Suprapubic skin (tissue), 4 donors: ENCODE measurements around the gene TTC39C. TPM values are rescaled to one million over a fixed set of nuclear protein-coding genes. Genes with fewer than 3 reads are reported as not detected.

Experiments used
- DNase-seq, 2 donors: peaks; one replicate each; pipeline ENCODE4 v3.0.0-alpha.2; 2019; ENCODE audit warnings: low spot score in 2 of 2
- H3K27ac ChIP-seq: fragments of 200-600 bp; sonication (generic); one replicate; pipeline ENCODE4 v1.5.1; 2019
- H3K27me3 ChIP-seq: fragments of 200-600 bp; sonication (generic); one replicate; pipeline ENCODE4 v1.5.1; 2019
- H3K36me3 ChIP-seq: fragments of 200-600 bp; sonication (generic); one replicate; pipeline ENCODE4 v1.5.1; 2019
- H3K4me1 ChIP-seq: fragments of 200-600 bp; sonication (generic); one replicate; pipeline ENCODE4 v1.5.1; 2019
- H3K4me3 ChIP-seq: fragments of 200-600 bp; sonication (generic); one replicate; pipeline ENCODE4 v1.5.1; 2019; ENCODE audit warnings: mild to moderate bottlenecking
- H3K9me3 ChIP-seq: fragments of 200-600 bp; sonication (generic); one replicate; pipeline ENCODE4 v1.5.1; 2019
- EP300 ChIP-seq: sonication (generic); formaldehyde crosslinking; IDR thresholded peaks from one replicate; pipeline ENCODE4 v1.6.1; 2017; ENCODE audit warnings: antibody characterized with exemption
- POLR2A ChIP-seq, 2 donors: fragments of 450-650 bp; IDR thresholded peaks; one replicate each; pipeline ENCODE4 v1.6.1; 2017; ENCODE audit warnings: antibody characterized with exemption in 2 of 2, mild to moderate bottlenecking in 2 of 2, moderate library complexity in 2 of 2
- POLR2AphosphoS5 ChIP-seq, 3 donors: sonication (generic); formaldehyde crosslinking; IDR thresholded peaks; one replicate each; pipeline ENCODE4 v1.6.1; 2017; ENCODE audit warnings: antibody characterized with exemption in 3 of 3
- WGBS: methylation state at CpG from one replicate; pipeline ENCODE4 v1.1.5; 2018; 5-methylcytosine and 5-hydroxymethylcytosine counted together
- total RNA-seq, 4 donors: library from RNA; depleted of rRNA; stranded (reverse); fragments of >200 nt; gene quantifications; one replicate each; pipeline ENCODE4 v1.1.0, GENCODE V29; 2016
- TF ChIP-seq, protein P1 (sequence below), 2 donors: fragments of 200-600 bp in 1 of 2; fragments of 450-650 bp in 1 of 2; sonication (generic) in 1 of 2; IDR thresholded peaks; one replicate each; pipeline ENCODE4 v1.5.1; 2016 to 2019; ENCODE audit warnings: antibody characterized with exemption in 2 of 2, mild to moderate bottlenecking in 1 of 2, moderate library complexity in 1 of 2

Gene TTC39C
- total RNA-seq, 4 donors from 2014 or later: 74.9 to 126 (median 86.5) TPM

DNA sequence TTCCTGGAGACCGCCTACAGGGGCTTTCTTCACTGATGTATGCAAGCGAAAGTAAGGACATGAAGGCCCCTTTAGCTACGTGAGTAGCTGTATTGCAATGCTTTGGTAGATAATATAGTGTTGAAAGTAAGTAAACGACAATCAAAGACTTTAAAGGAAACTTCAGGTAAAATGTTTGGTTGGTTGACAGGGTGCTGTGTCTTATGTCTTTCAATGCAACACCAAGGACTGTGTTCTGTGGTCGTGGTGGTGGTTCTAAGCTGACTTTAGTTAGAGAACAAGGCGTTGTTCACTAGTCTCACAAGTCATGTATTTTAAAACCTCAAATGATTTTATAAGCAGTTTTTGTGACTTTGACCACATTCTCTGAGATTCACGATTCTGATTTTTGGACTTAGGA is 66.3 kb downstream of the TTC39C start:
- no peak for DNase-seq
- TF ChIP-seq, protein P1, sequence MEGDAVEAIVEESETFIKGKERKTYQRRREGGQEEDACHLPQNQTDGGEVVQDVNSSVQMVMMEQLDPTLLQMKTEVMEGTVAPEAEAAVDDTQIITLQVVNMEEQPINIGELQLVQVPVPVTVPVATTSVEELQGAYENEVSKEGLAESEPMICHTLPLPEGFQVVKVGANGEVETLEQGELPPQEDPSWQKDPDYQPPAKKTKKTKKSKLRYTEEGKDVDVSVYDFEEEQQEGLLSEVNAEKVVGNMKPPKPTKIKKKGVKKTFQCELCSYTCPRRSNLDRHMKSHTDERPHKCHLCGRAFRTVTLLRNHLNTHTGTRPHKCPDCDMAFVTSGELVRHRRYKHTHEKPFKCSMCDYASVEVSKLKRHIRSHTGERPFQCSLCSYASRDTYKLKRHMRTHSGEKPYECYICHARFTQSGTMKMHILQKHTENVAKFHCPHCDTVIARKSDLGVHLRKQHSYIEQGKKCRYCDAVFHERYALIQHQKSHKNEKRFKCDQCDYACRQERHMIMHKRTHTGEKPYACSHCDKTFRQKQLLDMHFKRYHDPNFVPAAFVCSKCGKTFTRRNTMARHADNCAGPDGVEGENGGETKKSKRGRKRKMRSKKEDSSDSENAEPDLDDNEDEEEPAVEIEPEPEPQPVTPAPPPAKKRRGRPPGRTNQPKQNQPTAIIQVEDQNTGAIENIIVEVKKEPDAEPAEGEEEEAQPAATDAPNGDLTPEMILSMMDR (IDR thresholded peaks at IDR 0.05): no peak
- TF ChIP-seq POLR2AphosphoS5 (IDR thresholded peaks at IDR 0.05) (no peak), POLR2A (IDR thresholded peaks at IDR 0.05) (no peak), EP300 (no peak)
- Histone ChIP-seq H3K27ac (no peak overlapping the region), H3K9me3 (no peaks in the 10 kb centered on the region), H3K4me1 (peaks cover 10% of the 10 kb centered on the region), H3K36me3 (peaks cover 31% of the 10 kb centered on the region), H3K4me3 (no peak overlapping the region), H3K27me3 (no peaks in the 10 kb centered on the region)
- WGBS: 93% methylated on average over 7 of the region's 7 CpGs

DNA sequence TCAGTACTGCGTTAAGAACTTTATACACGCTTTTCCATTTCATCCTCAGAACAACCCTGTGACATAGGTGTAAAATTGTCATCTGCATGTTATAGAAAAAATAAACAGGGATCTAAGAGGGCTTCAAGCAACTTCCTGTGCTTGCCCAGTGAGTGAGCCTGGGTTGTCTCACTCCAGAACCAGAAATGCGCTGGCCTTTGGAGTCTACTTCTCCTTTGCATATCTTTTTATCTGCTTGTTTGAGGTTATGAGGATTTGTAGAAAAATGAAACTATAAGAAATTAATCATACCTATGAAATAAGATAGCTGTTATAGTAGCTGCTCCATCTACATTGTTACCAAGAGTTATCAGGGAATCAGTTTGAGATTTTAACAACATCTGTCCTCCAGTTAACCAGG is 69.0 kb downstream of the TTC39C start:
- Histone ChIP-seq H3K9me3 (no peaks in the 10 kb centered on the region), H3K27ac (no peak overlapping the region), H3K27me3 (no peaks in the 10 kb centered on the region), H3K36me3 (peaks cover 41% of the 10 kb centered on the region), H3K4me1 (no peaks in the 10 kb centered on the region), H3K4me3 (no peak overlapping the region)
- DNase-seq: no peak
- TF ChIP-seq POLR2A (IDR thresholded peaks at IDR 0.05): no peak
- 94% methylated on average over 3 of the region's 3 CpGs for WGBS

DNA sequence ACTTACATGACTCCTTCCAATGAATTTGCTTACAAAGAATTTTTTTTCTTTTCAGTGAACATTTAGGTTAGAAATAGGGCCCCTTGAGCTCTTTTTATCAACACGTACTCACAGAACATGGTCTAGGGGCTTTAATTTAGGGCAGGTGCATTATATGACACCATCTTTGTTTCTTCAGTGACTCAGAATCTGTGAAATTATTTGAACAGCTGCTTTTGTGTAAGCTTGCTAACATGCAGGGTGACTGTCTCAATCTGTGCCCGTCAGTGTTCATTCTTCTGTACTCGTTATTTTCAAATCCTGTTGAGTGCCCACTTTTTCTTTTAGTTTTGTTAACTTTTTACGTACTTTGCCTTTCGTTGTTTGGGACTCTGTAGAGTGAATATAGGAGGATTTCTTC is 71.5 kb downstream of the TTC39C start:
- WGBS: 76% methylated on average over 5 of the region's 5 CpGs
- TF ChIP-seq EP300 (no peak), POLR2A (IDR thresholded peaks at IDR 0.05) (no peak), POLR2AphosphoS5 (IDR thresholded peaks at IDR 0.05) (no peak)
- TF ChIP-seq, protein P1 (IDR thresholded peaks at IDR 0.05): no peak
- H3K4me3 ChIP-seq: no peak overlapping the region

DNA sequence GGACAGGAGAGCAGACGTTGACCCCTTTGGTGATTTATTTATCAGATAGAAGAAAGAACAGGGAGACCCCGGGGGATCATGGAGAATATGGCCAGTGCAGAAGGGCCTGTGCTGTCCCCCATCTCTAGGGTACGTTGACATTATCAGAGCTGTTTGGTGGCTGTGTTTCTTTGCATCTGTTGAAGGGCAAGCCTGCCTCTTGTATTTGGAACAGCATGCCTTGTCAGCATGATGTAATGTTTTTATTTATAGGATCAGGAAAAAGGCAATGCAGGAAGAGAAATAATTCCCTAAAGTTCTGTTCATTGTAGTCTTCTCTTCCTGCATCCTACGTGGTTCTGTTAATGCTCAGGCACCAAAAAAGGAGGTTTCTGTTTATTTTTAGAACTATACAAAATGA is 74.5 kb downstream of the TTC39C start:
- Histone ChIP-seq H3K27me3 (no peaks in the 10 kb centered on the region), H3K27ac (no peak overlapping the region), H3K36me3 (peaks cover 28% of the 10 kb centered on the region), H3K4me1 (no peaks in the 10 kb centered on the region), H3K9me3 (no peaks in the 10 kb centered on the region), H3K4me3 (no peak overlapping the region)
- no peak for DNase-seq
- TF ChIP-seq POLR2A (IDR thresholded peaks at IDR 0.05) (no peak), POLR2AphosphoS5 (IDR thresholded peaks at IDR 0.05) (no peak), EP300 (no peak)
- TF ChIP-seq, protein P1 (IDR thresholded peaks at IDR 0.05): no peak
- WGBS: 50% methylated on average over 4 of the region's 4 CpGs

More for the DNA sequence above, 71.5 kb downstream of the TTC39C start:
- H3K36me3 ChIP-seq: peaks cover 39% of the 10 kb centered on the region
- H3K27ac ChIP-seq: no peak overlapping the region
- no peaks in the 10 kb centered on the region for H3K27me3 ChIP-seq
- no peak for DNase-seq
- H3K4me1 ChIP-seq: no peaks in the 10 kb centered on the region
- no peaks in the 10 kb centered on the region for H3K9me3 ChIP-seq

DNA sequence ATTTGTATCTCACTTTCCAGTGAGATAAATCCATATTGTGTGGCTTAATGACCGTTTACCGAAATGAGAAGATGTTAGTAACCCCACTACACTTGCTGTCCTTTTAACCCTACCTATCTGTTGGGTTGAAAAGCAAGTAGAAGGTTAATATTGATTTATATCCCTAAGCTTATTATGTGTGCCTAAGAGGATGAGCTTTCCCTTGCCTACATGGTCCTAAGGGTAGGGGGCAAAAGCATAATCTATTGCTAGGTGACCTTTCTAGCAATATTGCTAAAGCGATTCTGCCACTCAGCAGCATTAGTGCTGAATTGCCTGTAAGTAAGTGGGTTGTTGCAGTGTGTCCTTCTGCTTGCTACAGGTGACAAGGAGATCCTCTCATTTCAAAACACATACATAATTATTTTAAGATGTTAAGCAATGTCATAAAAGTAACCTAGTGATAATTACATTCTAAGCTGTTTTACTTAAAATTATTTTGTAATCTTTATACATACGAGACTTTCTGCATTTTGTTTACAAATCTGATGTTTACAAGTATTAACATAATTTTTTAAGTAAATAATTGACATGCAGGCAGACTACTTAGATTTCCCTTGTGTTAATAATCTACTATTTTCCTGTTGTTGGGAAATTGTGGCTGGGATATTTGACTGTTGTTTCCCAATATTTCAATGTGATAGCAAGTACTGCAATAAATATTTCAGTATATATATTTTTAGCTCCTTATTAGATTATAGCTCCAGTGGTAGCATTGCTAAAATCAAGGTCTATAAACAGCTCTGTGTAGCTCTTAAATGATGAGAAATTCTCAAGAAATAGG is 75.2 kb downstream of the TTC39C start:
- H3K4me3 ChIP-seq: no peak overlapping the region
- H3K27me3 ChIP-seq: no peaks in the 10 kb centered on the region
- 81% methylated on average over 4 of the region's 4 CpGs for WGBS
- no peak overlapping the region for H3K27ac ChIP-seq
- TF ChIP-seq EP300: no peak
- TF ChIP-seq POLR2A (IDR thresholded peaks at IDR 0.05): no peak
- TF ChIP-seq POLR2AphosphoS5 (IDR thresholded peaks at IDR 0.05): no peak
- TF ChIP-seq, protein P1 (IDR thresholded peaks at IDR 0.05): no peak
- no peaks in the 10 kb centered on the region for H3K4me1 ChIP-seq
- DNase-seq: no peak
- H3K36me3 ChIP-seq: peaks cover 24% of the 10 kb centered on the region
- H3K9me3 ChIP-seq: no peaks in the 10 kb centered on the region
